ENCODE data around the gene MPC1. TPM values are rescaled to one million over a fixed set of nuclear protein-coding genes. Genes with fewer than 3 reads are reported as not detected.
"Not testable (repeated sequence)": the region's sequence is repeated elsewhere in the genome, so short reads cannot be mapped to it uniquely, and the experiment has no call there.

Gene MPC1
- total RNA-seq, 3 donors from 2014 or later (not counting 1 experiment from before 2014, with no cell fraction given) = 26.3 to 31.1 (median 30.4) TPM

- no peaks in the 10 kb centered on the region for H3K36me3 Mint-ChIP-seq
Observed at GRCh38 chr6:166394036-166394892, 11.5 kb upstream of the MPC1 start.

GRCh38 chr6:166393535-166393823 lies 10.7 kb upstream of the MPC1 start:
- H3K27me3 Mint-ChIP-seq (ENCODE audit: low read depth in 2 of 2) = peaks cover 10 to 15% of the 10 kb centered on the region in 2 donors
- no peak for DNase-seq
- 73% methylated on average over 27 of the region's 27 CpGs for WGBS (ENCODE audit: insufficient coverage)
- H3K27ac Mint-ChIP-seq = no peak overlapping the region
- no peak for ATAC-seq
- TF ChIP-seq CTCF (IDR thresholded peaks at IDR 0.05) = no peak
- Histone ChIP-seq H3K9me3 (ENCODE audit: control insufficient read depth, insufficient read depth, low read length) (no peaks in the 10 kb centered on the region), H3K27me3 (ENCODE audit: control insufficient read depth, insufficient read depth, low read length) (no peaks in the 10 kb centered on the region), H3K36me3 (ENCODE audit: control insufficient read depth, insufficient read depth, low read length) (no peaks in the 10 kb centered on the region), H3K4me3 (ENCODE audit: low read length) (no peak overlapping the region), H3K4me1 (ENCODE audit: control insufficient read depth, insufficient read depth, low read length) (no peaks in the 10 kb centered on the region), H3K27ac (ENCODE audit: low read length) (no peak overlapping the region)
- intact Hi-C loops (cut with micrococcal nuclease) = no loop called here
- no peaks in the 10 kb centered on the region for H3K36me3 Mint-ChIP-seq
- H3K9me3 Mint-ChIP-seq = no peaks in the 10 kb centered on the region
- H3K4me1 Mint-ChIP-seq = peaks cover 0 to 4% of the 10 kb centered on the region in 2 donors
- no peak overlapping the region for H3K4me3 Mint-ChIP-seq

More at GRCh38 chr6:166394036-166394892, 11.5 kb upstream of the MPC1 start:
- WGBS (ENCODE audit: insufficient coverage) = 82% methylated on average over 7 of the region's 10 CpGs
- ATAC-seq = no peak
- TF ChIP-seq CTCF (IDR thresholded peaks at IDR 0.05) = no peak
- Mint-ChIP-seq H3K9me3 (no peaks in the 10 kb centered on the region), H3K4me1 (peaks cover 0 to 5% of the 10 kb centered on the region in 2 donors), H3K4me3 (no peak overlapping the region), H3K27me3 (ENCODE audit: low read depth in 2 of 2) (peaks cover 13 to 18% of the 10 kb centered on the region in 2 donors), H3K27ac (no peak overlapping the region)
- intact Hi-C loops (cut with micrococcal nuclease) = no loop called here
- no peaks in the 10 kb centered on the region for H3K27me3 ChIP-seq (ENCODE audit: control insufficient read depth, insufficient read depth, low read length)
- no peaks in the 10 kb centered on the region for H3K36me3 ChIP-seq (ENCODE audit: control insufficient read depth, insufficient read depth, low read length)
- no peaks in the 10 kb centered on the region for H3K4me1 ChIP-seq (ENCODE audit: control insufficient read depth, insufficient read depth, low read length)
- no peak overlapping the region for H3K27ac ChIP-seq (ENCODE audit: low read length)
- no peak for DNase-seq
- no peaks in the 10 kb centered on the region for H3K9me3 ChIP-seq (ENCODE audit: control insufficient read depth, insufficient read depth, low read length)
- H3K4me3 ChIP-seq (ENCODE audit: low read length) = no peak overlapping the region

- DNase-seq; H3K4me3 Mint-ChIP-seq; H3K27ac Mint-ChIP-seq; H3K9me3 Mint-ChIP-seq; ATAC-seq; H3K4me1 Mint-ChIP-seq; H3K36me3 ChIP-seq (ENCODE audit: control insufficient read depth, insufficient read depth, low read length); H3K27me3 ChIP-seq (ENCODE audit: control insufficient read depth, insufficient read depth, low read length); H3K9me3 ChIP-seq (ENCODE audit: control insufficient read depth, insufficient read depth, low read length); intact Hi-C loops (cut with micrococcal nuclease); H3K36me3 Mint-ChIP-seq; H3K4me1 ChIP-seq (ENCODE audit: control insufficient read depth, insufficient read depth, low read length); H3K27ac ChIP-seq (ENCODE audit: low read length); H3K4me3 ChIP-seq (ENCODE audit: low read length): not testable (repeated sequence)
- H3K27me3 Mint-ChIP-seq (ENCODE audit: low read depth in 2 of 2) = peaks cover 10 to 12% of the 10 kb centered on the region in 2 donors
- WGBS (ENCODE audit: insufficient coverage) = 86% methylated on average over 29 of the region's 30 CpGs
Observed at GRCh38 chr6:166392755-166393534, 10.2 kb upstream of the MPC1 start.

- H3K27me3 ChIP-seq (ENCODE audit: control insufficient read depth, insufficient read depth, low read length) = no peaks in the 10 kb centered on the region
- no peak overlapping the region for H3K27ac Mint-ChIP-seq
- no peaks in the 10 kb centered on the region for H3K36me3 ChIP-seq (ENCODE audit: control insufficient read depth, insufficient read depth, low read length)
- H3K36me3 Mint-ChIP-seq = no peaks in the 10 kb centered on the region
- no peaks in the 10 kb centered on the region for H3K9me3 ChIP-seq (ENCODE audit: control insufficient read depth, insufficient read depth, low read length)
- no peak for TF ChIP-seq CTCF (IDR thresholded peaks at IDR 0.05)
- no peak overlapping the region for H3K4me3 Mint-ChIP-seq
- peaks cover 2% of the 10 kb centered on the region for H3K4me1 ChIP-seq (ENCODE audit: control insufficient read depth, insufficient read depth, low read length)
- no peaks in the 10 kb centered on the region for H3K4me1 Mint-ChIP-seq
- H3K27ac ChIP-seq (ENCODE audit: low read length) = no peak overlapping the region
- ATAC-seq = no peak
- H3K9me3 Mint-ChIP-seq = no peaks in the 10 kb centered on the region
- H3K27me3 Mint-ChIP-seq (ENCODE audit: low read depth in 2 of 2) = peaks cover 9 to 10% of the 10 kb centered on the region in 2 donors
- DNase-seq = no peak
- intact Hi-C loops (cut with micrococcal nuclease) = no loop called here
- no CpG with 5 or more reads among the region's 3 CpGs for WGBS (ENCODE audit: insufficient coverage)
- no peak overlapping the region for H3K4me3 ChIP-seq (ENCODE audit: low read length)
Observed at GRCh38 chr6:166389119-166389518, 6.4 kb upstream of the MPC1 start.

Measured in natural killer cell (primary cell).